ENCODE data around the gene GOLT1A.

Gene GOLT1A

DNA sequence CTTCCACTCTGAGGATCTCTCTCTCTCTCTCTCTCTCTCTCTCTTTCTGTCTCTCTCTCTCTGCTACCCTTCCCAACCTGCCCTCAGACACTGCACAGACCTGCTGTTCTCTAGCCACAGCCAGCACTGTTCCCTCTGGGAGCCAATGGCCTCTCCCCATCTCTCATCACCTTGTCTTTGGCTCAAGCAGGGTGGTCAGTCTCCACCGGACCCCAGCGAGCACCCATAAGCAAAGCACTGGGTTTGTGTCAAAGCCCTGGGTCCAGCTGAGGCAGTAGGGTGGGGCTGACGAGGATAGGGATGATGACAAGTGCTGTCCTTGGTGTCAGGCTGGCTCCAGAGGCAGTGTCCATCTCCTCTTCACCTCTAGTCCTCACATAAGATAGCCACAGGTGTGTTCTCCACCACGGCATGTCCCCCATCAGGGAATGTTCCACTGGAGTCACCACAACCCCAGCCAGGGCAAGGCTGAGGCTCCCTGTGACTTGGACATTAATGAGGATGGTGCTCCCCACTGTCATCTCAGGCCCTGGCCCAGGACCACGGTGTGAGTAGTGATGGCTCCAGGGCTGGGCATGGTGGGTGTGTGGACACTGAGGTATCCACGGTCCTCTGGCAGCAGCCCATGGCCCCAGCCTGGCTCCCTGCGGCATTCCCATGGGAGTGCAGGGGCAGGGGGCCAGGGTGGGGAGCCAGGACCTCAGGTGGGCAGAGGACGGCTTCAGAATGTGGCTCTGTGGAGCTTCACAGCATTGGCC is 8.4 kb upstream of the GOLT1A start:
- no peaks in the 10 kb centered on the region for H3K79me2 ChIP-seq (ENCODE audit: insufficient read depth, low read length)
- TF ChIP-seq, protein P1, sequence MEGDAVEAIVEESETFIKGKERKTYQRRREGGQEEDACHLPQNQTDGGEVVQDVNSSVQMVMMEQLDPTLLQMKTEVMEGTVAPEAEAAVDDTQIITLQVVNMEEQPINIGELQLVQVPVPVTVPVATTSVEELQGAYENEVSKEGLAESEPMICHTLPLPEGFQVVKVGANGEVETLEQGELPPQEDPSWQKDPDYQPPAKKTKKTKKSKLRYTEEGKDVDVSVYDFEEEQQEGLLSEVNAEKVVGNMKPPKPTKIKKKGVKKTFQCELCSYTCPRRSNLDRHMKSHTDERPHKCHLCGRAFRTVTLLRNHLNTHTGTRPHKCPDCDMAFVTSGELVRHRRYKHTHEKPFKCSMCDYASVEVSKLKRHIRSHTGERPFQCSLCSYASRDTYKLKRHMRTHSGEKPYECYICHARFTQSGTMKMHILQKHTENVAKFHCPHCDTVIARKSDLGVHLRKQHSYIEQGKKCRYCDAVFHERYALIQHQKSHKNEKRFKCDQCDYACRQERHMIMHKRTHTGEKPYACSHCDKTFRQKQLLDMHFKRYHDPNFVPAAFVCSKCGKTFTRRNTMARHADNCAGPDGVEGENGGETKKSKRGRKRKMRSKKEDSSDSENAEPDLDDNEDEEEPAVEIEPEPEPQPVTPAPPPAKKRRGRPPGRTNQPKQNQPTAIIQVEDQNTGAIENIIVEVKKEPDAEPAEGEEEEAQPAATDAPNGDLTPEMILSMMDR (conservative IDR thresholded peaks at IDR 0.05; ENCODE audit: low read length): no peak
- TF ChIP-seq EZH2phosphoT487 (IDR thresholded peaks at IDR 0.05; ENCODE audit: borderline replicate concordance): no peak
- H4K20me1 ChIP-seq (ENCODE audit: insufficient read depth, low read length, poor library complexity, severe bottlenecking): no peaks in the 10 kb centered on the region
- no peaks in the 10 kb centered on the region for H3K36me3 ChIP-seq (ENCODE audit: insufficient read depth, low read length)
- H3K9ac ChIP-seq (ENCODE audit: low read depth, low read length, poor library complexity, severe bottlenecking): no peak overlapping the region
- H3K9me3 ChIP-seq (ENCODE audit: insufficient read depth, low read depth, low read length): no peaks in the 10 kb centered on the region
- no peaks in the 10 kb centered on the region for H3K27me3 ChIP-seq (ENCODE audit: insufficient read depth, low read length, poor library complexity, severe bottlenecking)
- H3K4me2 ChIP-seq (ENCODE audit: low read depth, low read length, poor library complexity, severe bottlenecking): no peak overlapping the region
- H3F3A ChIP-seq (ENCODE audit: low read depth): 0 out of 2 replicates have a peak, but pooled peaks cover 4% of the 10 kb centered on the region
- H3K9me2 ChIP-seq (replicated peaks; ENCODE audit: low read depth, low read length): no peaks in the 10 kb centered on the region
- H3K4me3 ChIP-seq (ENCODE audit: low read length, poor library complexity, severe bottlenecking): no peak overlapping the region
- H2AFZ ChIP-seq (ENCODE audit: low read length): no peak overlapping the region
- peaks cover 3% of the 10 kb centered on the region for H3K4me1 ChIP-seq (ENCODE audit: insufficient read depth, low read length, poor library complexity, severe bottlenecking)

DNA sequence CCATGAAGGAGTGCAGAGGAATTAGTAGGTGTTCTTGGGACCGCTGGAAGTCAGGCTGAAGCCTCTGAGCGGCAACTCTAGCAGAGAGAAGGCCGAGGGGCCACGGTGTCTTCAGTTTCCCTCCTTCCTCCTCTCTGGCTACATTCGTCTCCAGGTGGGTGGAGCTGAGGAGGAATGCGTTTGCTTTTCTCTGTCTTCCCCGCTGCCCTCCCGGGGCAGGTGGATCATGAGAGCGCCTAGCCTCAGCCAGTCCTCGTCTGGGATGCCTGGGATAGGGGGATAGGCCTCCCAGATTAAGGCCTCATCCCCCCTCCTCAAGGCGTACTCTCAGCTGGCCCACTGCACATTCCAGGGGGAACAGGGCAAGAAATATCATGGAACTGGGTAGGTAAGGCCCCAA is 7.5 kb upstream of the GOLT1A start:
- no peaks in the 10 kb centered on the region for H3K79me2 ChIP-seq (ENCODE audit: insufficient read depth, low read length)
- H3K9ac ChIP-seq (ENCODE audit: low read depth, low read length, poor library complexity, severe bottlenecking): no peak overlapping the region
- no peak overlapping the region for H3K4me3 ChIP-seq (ENCODE audit: low read length, poor library complexity, severe bottlenecking)
- no peaks in the 10 kb centered on the region for H3K27me3 ChIP-seq (ENCODE audit: insufficient read depth, low read length, poor library complexity, severe bottlenecking)
- H3K9me3 ChIP-seq (ENCODE audit: insufficient read depth, low read depth, low read length): no peaks in the 10 kb centered on the region
- H3K4me2 ChIP-seq (ENCODE audit: low read depth, low read length, poor library complexity, severe bottlenecking): no peak overlapping the region
- H2AFZ ChIP-seq (ENCODE audit: low read length): no peak overlapping the region
- H4K20me1 ChIP-seq (ENCODE audit: insufficient read depth, low read length, poor library complexity, severe bottlenecking): no peaks in the 10 kb centered on the region
- H3K4me1 ChIP-seq (ENCODE audit: insufficient read depth, low read length, poor library complexity, severe bottlenecking): no peaks in the 10 kb centered on the region
- H3F3A ChIP-seq (ENCODE audit: low read depth): 0 out of 2 replicates have a peak, but pooled peaks cover 4% of the 10 kb centered on the region
- no peaks in the 10 kb centered on the region for H3K9me2 ChIP-seq (replicated peaks; ENCODE audit: low read depth, low read length)
- TF ChIP-seq EZH2phosphoT487 (IDR thresholded peaks at IDR 0.05; ENCODE audit: borderline replicate concordance): no peak
- TF ChIP-seq, protein P1 (conservative IDR thresholded peaks at IDR 0.05; ENCODE audit: low read length): no peak
- H3K36me3 ChIP-seq (ENCODE audit: insufficient read depth, low read length): no peaks in the 10 kb centered on the region

DNA sequence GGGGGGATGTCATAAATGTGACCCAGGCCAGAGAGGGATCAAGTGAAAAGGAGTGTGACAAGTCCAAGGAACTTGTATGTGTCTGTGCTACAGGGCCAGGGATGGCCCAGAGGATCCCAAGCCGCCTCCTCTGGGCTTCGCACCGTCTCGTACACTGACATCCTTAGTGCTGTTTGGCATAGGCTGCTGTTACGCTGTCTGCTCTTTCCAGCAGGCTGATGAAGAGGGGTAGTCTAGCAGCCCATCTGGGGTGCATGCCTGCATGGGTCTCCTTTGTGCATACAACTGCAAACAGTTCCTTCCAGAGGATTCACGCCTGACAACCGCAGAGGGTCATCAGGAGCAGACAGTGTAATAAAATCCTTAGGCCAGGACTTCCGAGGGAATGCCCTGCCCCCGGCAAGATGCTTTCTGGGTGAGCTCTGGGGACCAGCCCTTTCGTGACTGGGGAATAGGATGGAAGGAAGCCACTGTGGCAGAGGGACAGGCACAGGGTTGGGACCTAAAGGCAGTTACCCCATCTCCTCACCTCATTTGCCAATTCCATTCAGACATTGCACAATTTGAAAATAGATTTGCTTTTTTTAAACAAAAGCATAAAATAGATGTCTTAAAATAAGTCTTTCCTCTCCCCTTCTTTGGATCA is 6.3 kb upstream of the GOLT1A start:
- H3K4me2 ChIP-seq (ENCODE audit: low read depth, low read length, poor library complexity, severe bottlenecking): no peak overlapping the region
- no peak for TF ChIP-seq EZH2phosphoT487 (IDR thresholded peaks at IDR 0.05; ENCODE audit: borderline replicate concordance)
- TF ChIP-seq, protein P1 (conservative IDR thresholded peaks at IDR 0.05; ENCODE audit: low read length): no peak
- H3K27me3 ChIP-seq (ENCODE audit: insufficient read depth, low read length, poor library complexity, severe bottlenecking): no peaks in the 10 kb centered on the region
- H3K4me1 ChIP-seq (ENCODE audit: insufficient read depth, low read length, poor library complexity, severe bottlenecking): no peaks in the 10 kb centered on the region
- no peaks in the 10 kb centered on the region for H3K9me2 ChIP-seq (replicated peaks; ENCODE audit: low read depth, low read length)
- no peak overlapping the region for H3K4me3 ChIP-seq (ENCODE audit: low read length, poor library complexity, severe bottlenecking)
- H3K36me3 ChIP-seq (ENCODE audit: insufficient read depth, low read length): no peaks in the 10 kb centered on the region
- H2AFZ ChIP-seq (ENCODE audit: low read length): no peak overlapping the region
- H3F3A ChIP-seq (ENCODE audit: low read depth): 0 out of 2 replicates have a peak, but pooled peaks cover 4% of the 10 kb centered on the region
- no peaks in the 10 kb centered on the region for H3K79me2 ChIP-seq (ENCODE audit: insufficient read depth, low read length)
- no peaks in the 10 kb centered on the region for H3K9me3 ChIP-seq (ENCODE audit: insufficient read depth, low read depth, low read length)
- no peak overlapping the region for H3K9ac ChIP-seq (ENCODE audit: low read depth, low read length, poor library complexity, severe bottlenecking)
- no peaks in the 10 kb centered on the region for H4K20me1 ChIP-seq (ENCODE audit: insufficient read depth, low read length, poor library complexity, severe bottlenecking)
